Dedifferentiated amniotic fluid mesenchymal stem cell (primary cell): ENCODE data around the gene ACTN1.
"Not testable (repeated sequence)": the region's sequence is repeated elsewhere in the genome, so short reads cannot be mapped to it uniquely, and the experiment has no call there.

Experiments used
- DNase-seq: peaks from one replicate; pipeline ENCODE4 v3.0.0-alpha.2; 2016; ENCODE audit errors: extremely low spot score

Gene ACTN1

GRCh38 chr14:68986926-68987652, 8.0 kb upstream of the ACTN1 start:
- DNase-seq = no peak

DNA sequence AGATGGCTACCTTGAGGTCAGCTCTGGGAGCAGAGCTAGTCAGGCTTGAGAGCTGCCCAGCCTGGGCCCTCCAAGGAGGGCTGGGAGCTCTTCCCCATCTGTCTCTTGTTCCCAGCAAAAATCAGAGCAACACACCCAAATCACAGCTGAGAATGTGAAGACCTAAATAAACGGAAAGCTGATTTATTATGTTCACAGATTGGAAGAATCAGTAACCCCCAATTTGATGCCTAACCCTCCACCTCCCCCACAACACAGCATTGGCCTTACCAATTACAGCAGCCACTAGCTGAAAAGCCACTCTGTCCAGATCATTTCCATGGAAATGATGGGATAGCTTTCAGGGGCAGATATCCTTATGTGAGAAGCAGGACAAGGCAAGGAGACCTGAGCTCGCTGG, 7.1 kb upstream of the ACTN1 start:
- no peak for DNase-seq

- DNase-seq = no peak
Measured at GRCh38 chr14:68984686-68985085, 5.6 kb upstream of the ACTN1 start.

DNA sequence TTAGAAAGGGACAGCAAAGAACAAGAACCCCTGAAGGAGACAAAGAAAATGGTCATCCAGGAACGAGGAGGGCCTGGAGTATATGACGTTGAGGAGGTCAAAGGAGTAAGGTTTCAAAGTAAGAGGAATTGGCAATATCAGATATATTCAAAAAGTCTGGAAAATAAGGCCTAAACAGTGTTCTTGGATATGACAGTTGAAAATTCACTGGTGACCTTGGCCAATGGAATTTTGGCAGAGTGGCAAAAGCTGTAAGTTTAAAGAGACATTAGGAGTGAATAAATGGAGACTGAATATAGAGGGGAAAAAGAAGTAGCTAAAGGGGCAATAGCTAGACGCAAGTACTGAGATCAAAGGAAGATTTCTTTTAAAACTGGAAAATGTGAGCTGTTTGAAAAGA, 4.1 kb upstream of the ACTN1 start:
- DNase-seq = no peak

- DNase-seq = no peak
Measured at GRCh38 chr14:68982581-68982980, 3.5 kb upstream of the ACTN1 start.

- no peak for DNase-seq
Measured at GRCh38 chr14:68981539-68981976, 2.5 kb upstream of the ACTN1 start.

- DNase-seq = no peak
Measured at GRCh38 chr14:68981139-68981538, 2.0 kb upstream of the ACTN1 start.

GRCh38 chr14:68979722-68980451, 785 bp upstream of the ACTN1 start:
- no peak for DNase-seq

- no peak for DNase-seq
Measured at GRCh38 chr14:68978172-68978911, 760 bp downstream of the ACTN1 start.

- peak; percentile 75 for DNase-seq
Measured at GRCh38 chr14:68977718-68978171, 1.4 kb downstream of the ACTN1 start.

DNA sequence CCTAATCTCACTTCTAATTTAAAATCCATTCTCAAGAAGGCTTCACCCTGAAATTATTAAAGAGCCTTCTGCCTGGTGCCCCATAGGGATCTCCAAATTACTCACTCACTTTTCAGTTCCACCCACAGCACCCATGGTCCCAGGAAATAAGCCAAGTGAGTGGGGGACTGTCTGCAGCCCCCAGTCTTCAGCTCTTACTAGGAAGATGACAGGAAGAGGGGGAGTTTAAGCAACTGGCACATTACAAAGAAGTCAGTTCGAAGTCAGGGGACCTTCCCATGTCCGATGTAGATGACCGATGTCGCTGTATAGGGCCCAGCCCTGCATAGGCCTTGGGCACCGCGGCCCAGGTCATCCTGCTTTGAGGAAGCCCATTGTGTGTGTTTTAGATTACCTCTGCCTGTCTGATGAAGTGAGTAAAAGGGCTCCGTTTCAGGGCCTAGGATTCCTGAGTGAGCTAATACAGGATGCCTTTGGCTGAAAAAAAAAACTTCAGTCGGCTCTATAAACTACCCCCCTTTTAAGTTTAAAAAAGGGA, 1.9 kb downstream of the ACTN1 start:
- no peak for DNase-seq

GRCh38 chr14:68976160-68977067, 2.7 kb downstream of the ACTN1 start:
- no peak for DNase-seq

- peak; percentile 61 for DNase-seq
Measured at GRCh38 chr14:68975667-68976066, 3.4 kb downstream of the ACTN1 start.

GRCh38 chr14:68974759-68975347, 4.2 kb downstream of the ACTN1 start:
- no peak for DNase-seq

DNA sequence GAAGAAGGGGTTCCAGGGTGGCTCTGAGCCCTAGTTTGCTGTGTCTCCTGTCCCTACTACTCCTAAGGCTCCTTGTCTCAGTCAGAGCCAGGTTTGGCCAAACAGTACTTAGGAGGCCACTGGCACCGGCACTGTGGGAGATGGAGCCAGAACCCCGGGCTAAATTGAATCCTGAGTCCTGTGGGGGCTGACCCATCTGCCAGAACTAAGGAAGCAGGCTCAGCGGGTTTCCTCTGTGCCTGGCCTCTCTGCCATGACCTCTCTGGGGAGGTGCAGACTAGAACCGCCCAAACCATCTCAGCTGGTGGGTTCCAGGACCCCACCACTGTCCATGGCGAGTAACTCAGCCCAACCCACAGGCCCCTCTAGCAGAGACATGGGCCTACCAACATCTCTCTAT, 5.5 kb downstream of the ACTN1 start:
- no peak for DNase-seq

DNA sequence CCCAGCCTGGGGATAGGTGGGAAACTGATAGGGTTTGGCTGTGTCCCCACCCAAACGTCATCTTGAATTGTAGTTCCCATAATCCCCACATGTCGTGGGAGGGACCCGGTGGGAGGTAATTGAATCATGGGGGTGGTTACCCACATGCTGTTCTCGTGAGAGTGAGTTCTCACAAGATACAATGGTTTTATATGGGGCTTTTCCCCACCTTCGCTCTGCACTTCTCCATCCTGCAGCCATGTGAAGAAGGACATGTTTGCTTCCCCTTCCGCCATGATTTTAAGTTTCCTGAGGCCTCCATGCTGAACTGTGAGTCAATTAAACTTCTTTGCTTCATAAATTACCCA, 5.9 kb downstream of the ACTN1 start:
- not testable (repeated sequence) for DNase-seq

DNA sequence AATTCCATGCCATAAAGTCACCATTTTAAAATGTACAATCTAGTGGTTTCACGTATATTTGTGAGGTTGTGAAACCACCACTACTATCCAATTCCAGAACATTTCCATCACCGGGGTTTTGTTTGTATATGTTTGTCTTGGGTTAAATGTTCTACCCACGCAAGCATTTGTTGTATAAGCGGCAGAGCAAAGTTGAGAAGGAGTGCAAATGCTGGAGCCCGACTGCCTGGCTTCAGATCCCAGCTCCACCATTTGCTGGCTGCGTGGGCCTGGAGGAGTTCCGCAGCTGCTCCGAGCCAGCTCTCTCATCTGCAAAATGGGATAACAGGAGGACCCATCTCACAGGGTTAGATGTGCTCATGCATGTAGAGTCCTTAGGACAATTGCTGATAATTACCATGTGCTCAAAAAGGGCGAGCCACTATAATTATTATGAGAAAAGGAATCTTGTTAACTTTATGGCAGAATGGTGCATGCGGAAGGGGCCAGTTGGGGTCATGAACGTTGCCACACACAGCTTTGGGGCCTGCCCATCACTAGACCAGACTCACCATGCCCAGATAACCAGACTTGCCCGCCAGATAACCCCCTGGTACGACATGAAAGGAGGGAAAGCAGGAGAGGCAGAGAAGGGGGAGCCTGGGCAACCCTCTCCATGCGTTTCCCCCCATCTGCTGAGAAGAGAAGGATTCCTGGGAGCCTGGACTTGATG, 6.4 kb downstream of the ACTN1 start:
- no peak for DNase-seq

DNA sequence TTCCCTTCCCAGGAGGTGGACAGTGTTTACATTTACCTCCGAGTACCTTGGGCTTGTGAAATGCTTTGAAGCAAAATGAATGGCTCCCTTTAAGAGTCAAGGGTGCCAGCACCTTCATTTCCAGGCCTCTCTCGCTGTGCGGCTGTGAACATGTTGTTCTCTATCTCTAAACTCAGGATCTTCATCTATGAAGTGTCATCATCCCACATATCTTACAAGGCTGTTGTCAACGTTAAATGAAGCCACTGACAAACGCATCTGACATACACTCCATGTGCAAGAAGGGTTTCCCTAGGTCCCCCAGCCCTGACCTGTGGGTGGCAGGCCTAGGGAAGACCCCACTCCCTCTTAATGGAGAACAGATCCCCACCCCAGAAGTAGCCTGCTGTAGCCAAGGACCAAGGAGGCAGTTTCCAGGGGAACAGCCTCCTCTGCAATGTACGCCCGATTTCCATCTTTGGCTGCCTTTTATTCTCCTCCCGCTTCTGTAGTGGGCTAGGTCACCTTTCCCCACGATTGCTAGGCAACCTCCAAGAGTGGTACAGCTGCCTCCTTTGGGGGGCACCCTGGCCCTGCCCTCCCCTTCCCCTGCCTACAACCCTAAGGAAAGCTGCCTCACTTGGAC, 7.6 kb downstream of the ACTN1 start:
- DNase-seq = no peak

GRCh38 chr14:68970736-68971135, 8.4 kb downstream of the ACTN1 start:
- no peak for DNase-seq
